Vagina (tissue), 2 donors: ENCODE results near the gene CBX6.
"Not testable (repeated sequence)": the region's sequence is repeated elsewhere in the genome, so short reads cannot be mapped to it uniquely, and the experiment has no call there.

Experiments used
- POLR2A ChIP-seq, 2 donors: fragments of 450-650 bp; IDR thresholded peaks; one replicate each; pipeline ENCODE4 v1.6.1; 2017; ENCODE audit warnings: antibody characterized with exemption in 2 of 2, mild to moderate bottlenecking in 2 of 2, moderate library complexity in 2 of 2
- POLR2AphosphoS5 ChIP-seq, 2 donors: sonication (generic); formaldehyde crosslinking; IDR thresholded peaks; one replicate each; pipeline ENCODE4 v1.9.0; 2017; ENCODE audit warnings: antibody characterized with exemption in 2 of 2, mild to moderate bottlenecking in 2 of 2, low read depth in 1 of 2; ENCODE audit not compliant: insufficient read depth in 1 of 2
- TF ChIP-seq, protein P1 (sequence below), 3 experiments: fragments of 450-650 bp in 2 of 3; fragments of 200-600 bp in 1 of 3; sonication (generic) in 1 of 3; IDR thresholded peaks; one replicate each; pipeline ENCODE4 v1.5.1; 2017 to 2019; ENCODE audit warnings: antibody characterized with exemption in 3 of 3, mild to moderate bottlenecking in 2 of 3, moderate library complexity in 2 of 3

DNA sequence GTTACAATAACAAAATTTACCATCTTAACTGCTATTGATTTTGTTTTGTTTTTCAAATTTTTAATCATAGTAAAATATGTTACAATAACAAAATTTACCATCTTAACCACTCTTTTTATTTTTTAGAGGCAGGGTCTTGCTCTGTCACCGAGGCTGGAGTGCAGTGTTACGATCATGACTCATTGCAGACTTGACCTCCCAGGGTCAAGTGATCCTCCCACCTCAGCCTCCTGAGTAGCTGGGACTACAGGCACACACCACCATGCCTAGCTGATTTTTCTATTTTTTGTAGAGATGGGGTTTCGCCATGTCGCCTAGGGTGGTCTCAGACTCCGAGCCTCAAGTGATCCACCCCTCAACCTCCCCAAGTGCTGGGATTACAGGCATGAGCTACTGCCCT lies 18.1 kb downstream of the CBX6 start:
- TF ChIP-seq, protein P1, sequence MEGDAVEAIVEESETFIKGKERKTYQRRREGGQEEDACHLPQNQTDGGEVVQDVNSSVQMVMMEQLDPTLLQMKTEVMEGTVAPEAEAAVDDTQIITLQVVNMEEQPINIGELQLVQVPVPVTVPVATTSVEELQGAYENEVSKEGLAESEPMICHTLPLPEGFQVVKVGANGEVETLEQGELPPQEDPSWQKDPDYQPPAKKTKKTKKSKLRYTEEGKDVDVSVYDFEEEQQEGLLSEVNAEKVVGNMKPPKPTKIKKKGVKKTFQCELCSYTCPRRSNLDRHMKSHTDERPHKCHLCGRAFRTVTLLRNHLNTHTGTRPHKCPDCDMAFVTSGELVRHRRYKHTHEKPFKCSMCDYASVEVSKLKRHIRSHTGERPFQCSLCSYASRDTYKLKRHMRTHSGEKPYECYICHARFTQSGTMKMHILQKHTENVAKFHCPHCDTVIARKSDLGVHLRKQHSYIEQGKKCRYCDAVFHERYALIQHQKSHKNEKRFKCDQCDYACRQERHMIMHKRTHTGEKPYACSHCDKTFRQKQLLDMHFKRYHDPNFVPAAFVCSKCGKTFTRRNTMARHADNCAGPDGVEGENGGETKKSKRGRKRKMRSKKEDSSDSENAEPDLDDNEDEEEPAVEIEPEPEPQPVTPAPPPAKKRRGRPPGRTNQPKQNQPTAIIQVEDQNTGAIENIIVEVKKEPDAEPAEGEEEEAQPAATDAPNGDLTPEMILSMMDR (IDR thresholded peaks at IDR 0.05) = not testable (repeated sequence)
- not testable (repeated sequence) for TF ChIP-seq POLR2A (IDR thresholded peaks at IDR 0.05); POLR2AphosphoS5 (IDR thresholded peaks at IDR 0.05; ENCODE audit: insufficient read depth in 1 of 2, low read depth in 1 of 2)
